Adrenal gland (tissue), 12 donors: ENCODE results near the gene KRT14. TPM values are rescaled to one million over a fixed set of nuclear protein-coding genes. Genes with fewer than 3 reads are reported as not detected.
"Not testable (repeated sequence)": the region's sequence is repeated elsewhere in the genome, so short reads cannot be mapped to it uniquely, and the experiment has no call there.

Experiments used
- DNase-seq, 7 donors: peaks; one replicate each; pipeline ENCODE4 v3.0.0-alpha.2; 2019 to 2020
- H3K27ac ChIP-seq, 5 donors: fragments of 200-600 bp; sonication (generic) in 4 of 5; 1 replicate in 3 of 5; 2 replicates in 2 of 5; pipeline versions ENCODE4 v1.5.1 to v1.8.0; 2016 to 2020; ENCODE audit warnings: mild to moderate bottlenecking in 1 of 5
- H3K27me3 ChIP-seq: fragments of 200-600 bp; 2 replicates; pipeline ENCODE4 v1.8.0; 2021
- H3K36me3 ChIP-seq, 2 donors: fragments of 200-600 bp; replicated peaks in 1 of 2; 1 replicate in 1 of 2; 2 replicates in 1 of 2; pipeline versions ENCODE4 v1.5.1 to v1.8.0; 2018 to 2022
- H3K4me1 ChIP-seq, 2 donors: fragments of 200-600 bp; replicated peaks in 1 of 2; 1 replicate in 1 of 2; 2 replicates in 1 of 2; pipeline versions ENCODE4 v1.5.1 to v1.8.0; 2018 to 2021
- H3K4me3 ChIP-seq, 4 donors: fragments of 200-600 bp; sonication (generic) in 3 of 4; one replicate each; pipeline ENCODE4 v1.5.1; 2016 to 2018
- H3K9me3 ChIP-seq, 3 donors: fragments of 200-600 bp; sonication (generic) in 1 of 3; replicated peaks in 1 of 3; 1 replicate in 2 of 3; 2 replicates in 1 of 3; pipeline versions ENCODE4 v1.5.1 to v1.8.0; 2016 to 2021
- CTCF ChIP-seq, 6 experiments: fragments of 450-650 bp in 4 of 6; fragments of 200-600 bp in 2 of 6; sonication (generic) in 1 of 6; IDR thresholded peaks; 1 replicate in 5 of 6; 2 replicates in 1 of 6; pipeline versions ENCODE4 v1.5.1 to v1.8.0; 2016 to 2021; ENCODE audit warnings: antibody characterized with exemption in 6 of 6, mild to moderate bottlenecking in 2 of 6, moderate library complexity in 1 of 6
- POLR2A ChIP-seq, 2 donors: fragments of 450-650 bp; IDR thresholded peaks; one replicate each; pipeline ENCODE4 v1.6.1; 2017; ENCODE audit warnings: antibody characterized with exemption in 2 of 2, mild to moderate bottlenecking in 2 of 2, moderate library complexity in 1 of 2
- WGBS, 4 donors: extraction: QIAGEN DNeasy Blood & Tissue Kit in 2 of 4; methylation state at CpG; one replicate each; pipeline versions ENCODE4 v1.1.5 to v1.1.7; 2013 to 2017; 5-methylcytosine and 5-hydroxymethylcytosine counted together
- intact Hi-C, 2 donors: fragments of 100-400 bp; cut with DNase I; formaldehyde crosslinking; loops; one replicate each; pipeline versions ENCODE4 v1.14.1 to v1.15.0; 2022 to 2023
- polyA plus RNA-seq, 3 donors: library from polyadenylated mRNA; stranded (reverse); fragments of 200-250 nt in 2 of 3; fragments of 350-450 nt in 1 of 3; fragmentation: Illumina TruSeq in 1 of 3; extraction: RNeasy Lipid Tissue Mini Kit (QIAGEN cat#74804) in 1 of 3; gene quantifications; one replicate each; pipeline ENCODE4 v1.2.3, GENCODE V29; 2013 to 2014
- total RNA-seq, 9 donors: library from RNA; depleted of rRNA in 4 of 9; stranded (reverse); fragments of >200 nt in 4 of 9; fragments of 120-200 nt in 1 of 9; fragmentation: NEBNext Ultra II Directional in 1 of 9; extraction: Animal tissue kit (Norgen Biotek cat#: 25700) in 1 of 9; gene quantifications; one replicate each; pipeline versions ENCODE4 v1.1.0 to v1.2.4, GENCODE V29; 2013 to 2023
- donor health status: healthy with polysubstance abuse.
- donor health status: Bipolar disorder and iron deficiency.
- donor health status: DM: yes; HTN: yes; CAD: no.
- donor health status: DM: no; HTN: no; CAD: no.
- donor health status: DM: no; HTN: no; CAD: no.
- donor health status: DM: yes; HTN: yes; CAD: no.

KRT14 gene
- total and polyA plus RNA-seq, 12 donors: 0.35 to 1.2 TPM; not detected in 10

GRCh38 chr17:41610061-41610517, 23.4 kb upstream of the KRT14 start:
- 19 to 25% (median 24%) methylated on average over 7 to 10 of the region's 10 CpGs for WGBS, 4 donors
- DNase-seq, H3K36me3 ChIP-seq, H3K4me3 ChIP-seq, H3K27me3 ChIP-seq, H3K27ac ChIP-seq, intact Hi-C loops, H3K9me3 ChIP-seq, H3K4me1 ChIP-seq: not testable (repeated sequence)
- peak in 1 of 6 experiments; percentile 21 for TF ChIP-seq CTCF (IDR thresholded peaks at IDR 0.05)

- H3K27me3 ChIP-seq, DNase-seq, H3K4me1 ChIP-seq, H3K4me3 ChIP-seq, H3K27ac ChIP-seq, H3K9me3 ChIP-seq, H3K36me3 ChIP-seq, intact Hi-C loops: not testable (repeated sequence)
- 63 to 84% (median 74%) methylated on average over 4 of the region's 4 CpGs for WGBS, 4 donors
These were observed 20.2 kb upstream of the KRT14 start for GRCh38 chr17:41606930-41607329.

- TF ChIP-seq CTCF (IDR thresholded peaks at IDR 0.05) (no peak), POLR2A (IDR thresholded peaks at IDR 0.05) (no peak)
- no peak for DNase-seq
- Histone ChIP-seq H3K27me3 (no peaks in the 10 kb centered on the region), H3K9me3 (peaks cover 0 to 9% (median 0%) of the 10 kb centered on the region in 3 donors), H3K36me3 (no peaks in the 10 kb centered on the region), H3K4me3 (no peak overlapping the region), H3K27ac (no peak overlapping the region), H3K4me1 (no peaks in the 10 kb centered on the region)
- 57 to 82% (median 64%) methylated on average over 2 of the region's 2 CpGs for WGBS, 4 donors
- intact Hi-C loops: no loop called here
These were observed 15.8 kb upstream of the KRT14 start for GRCh38 chr17:41602524-41602923.

- TF ChIP-seq CTCF (IDR thresholded peaks at IDR 0.05): no peak
- no peak for TF ChIP-seq POLR2A (IDR thresholded peaks at IDR 0.05)
- no peaks in the 10 kb centered on the region for H3K4me1 ChIP-seq
- H3K27ac ChIP-seq: no peak overlapping the region
- H3K4me3 ChIP-seq: no peak overlapping the region
- intact Hi-C loops: no loop called here
- no peaks in the 10 kb centered on the region for H3K9me3 ChIP-seq
- WGBS, 4 donors: 70 to 76% (median 74%) methylated on average over 4 of the region's 4 CpGs
- DNase-seq: no peak
- H3K36me3 ChIP-seq: no peaks in the 10 kb centered on the region
- no peaks in the 10 kb centered on the region for H3K27me3 ChIP-seq
These were observed 13.6 kb upstream of the KRT14 start for GRCh38 chr17:41600318-41600717.

GRCh38 chr17:41599680-41600079, 13.0 kb upstream of the KRT14 start:
- no peak for TF ChIP-seq POLR2A (IDR thresholded peaks at IDR 0.05)
- no peak for TF ChIP-seq CTCF (IDR thresholded peaks at IDR 0.05)
- Histone ChIP-seq H3K4me3 (no peak overlapping the region), H3K36me3 (no peaks in the 10 kb centered on the region), H3K9me3 (no peaks in the 10 kb centered on the region), H3K27me3 (no peaks in the 10 kb centered on the region), H3K27ac (no peak overlapping the region), H3K4me1 (no peaks in the 10 kb centered on the region)
- intact Hi-C loops: no loop called here
- no peak for DNase-seq
- WGBS, 4 donors: 63 to 100% (median 70%) methylated on average over 1 of the region's 1 CpG
